ENCODE measurements around the gene KIF1B. TPM values are rescaled to one million over a fixed set of nuclear protein-coding genes. Genes with fewer than 3 reads are reported as not detected.
A peak's percentile ranks its signal among the peaks of the same experiment; 100 is the strongest.

KIF1B gene
- total RNA-seq, 1 donor from 2014 or later, result 113 TPM

DNA sequence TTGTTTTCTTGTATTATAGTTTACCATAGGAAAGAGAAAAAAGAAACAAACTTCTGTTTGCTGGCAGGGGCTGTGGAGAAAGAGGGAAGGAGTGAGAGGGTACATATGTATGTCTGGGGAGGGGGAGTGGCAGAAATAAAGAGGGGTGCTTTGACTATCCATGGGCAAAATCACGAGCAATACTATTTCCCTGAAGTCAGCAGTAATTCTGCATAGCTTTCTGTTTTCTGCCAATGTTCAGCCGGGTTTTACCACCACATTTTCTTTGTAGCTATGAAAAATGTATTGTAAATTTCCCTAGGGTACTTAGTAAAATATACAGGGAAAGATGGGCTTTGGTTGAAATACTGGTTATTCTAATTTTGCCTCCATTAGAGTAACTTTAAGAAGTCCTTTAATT, 143.3 kb downstream of the KIF1B start:
- peak overlapping the region; percentile 90 for H3K27ac Mint-ChIP-seq (ENCODE audit: unreplicated experiment)
- no peak overlapping the region for H3K4me3 Mint-ChIP-seq

DNA sequence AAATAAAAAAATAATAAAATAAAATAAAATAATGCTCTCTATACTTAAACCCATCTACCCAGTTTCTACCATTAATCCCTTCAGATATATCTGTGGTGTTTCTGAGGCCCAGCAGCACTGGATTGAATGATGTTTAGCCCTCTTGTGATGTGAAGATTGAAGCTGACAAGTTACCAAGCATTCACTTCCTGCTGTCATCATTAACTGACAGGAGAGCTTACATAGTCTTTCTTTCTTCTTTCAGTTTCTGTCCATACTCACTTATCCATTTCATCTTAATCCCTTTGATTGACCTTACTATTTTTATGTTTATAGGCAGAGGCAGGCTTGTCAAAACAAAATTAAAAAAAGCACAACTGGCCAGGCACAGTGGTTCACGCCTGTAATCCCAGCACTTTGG, 149.7 kb downstream of the KIF1B start:
- Mint-ChIP-seq H3K36me3 (ENCODE audit: low read depth) (peaks cover 18% of the 10 kb centered on the region), H3K4me3 (no peak overlapping the region), H3K27ac (ENCODE audit: unreplicated experiment) (no peak overlapping the region), H3K9me3 (no peaks in the 10 kb centered on the region), H3K27me3 (ENCODE audit: low read depth) (no peaks in the 10 kb centered on the region), H3K4me1 (no peaks in the 10 kb centered on the region)
- TF ChIP-seq, protein P1, sequence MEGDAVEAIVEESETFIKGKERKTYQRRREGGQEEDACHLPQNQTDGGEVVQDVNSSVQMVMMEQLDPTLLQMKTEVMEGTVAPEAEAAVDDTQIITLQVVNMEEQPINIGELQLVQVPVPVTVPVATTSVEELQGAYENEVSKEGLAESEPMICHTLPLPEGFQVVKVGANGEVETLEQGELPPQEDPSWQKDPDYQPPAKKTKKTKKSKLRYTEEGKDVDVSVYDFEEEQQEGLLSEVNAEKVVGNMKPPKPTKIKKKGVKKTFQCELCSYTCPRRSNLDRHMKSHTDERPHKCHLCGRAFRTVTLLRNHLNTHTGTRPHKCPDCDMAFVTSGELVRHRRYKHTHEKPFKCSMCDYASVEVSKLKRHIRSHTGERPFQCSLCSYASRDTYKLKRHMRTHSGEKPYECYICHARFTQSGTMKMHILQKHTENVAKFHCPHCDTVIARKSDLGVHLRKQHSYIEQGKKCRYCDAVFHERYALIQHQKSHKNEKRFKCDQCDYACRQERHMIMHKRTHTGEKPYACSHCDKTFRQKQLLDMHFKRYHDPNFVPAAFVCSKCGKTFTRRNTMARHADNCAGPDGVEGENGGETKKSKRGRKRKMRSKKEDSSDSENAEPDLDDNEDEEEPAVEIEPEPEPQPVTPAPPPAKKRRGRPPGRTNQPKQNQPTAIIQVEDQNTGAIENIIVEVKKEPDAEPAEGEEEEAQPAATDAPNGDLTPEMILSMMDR (conservative IDR thresholded peaks at IDR 0.05), result no peak
- no peak for DNase-seq (ENCODE audit: low read depth, low spot score)

More for the DNA sequence above, 143.3 kb downstream of the KIF1B start:
- peaks cover 2% of the 10 kb centered on the region for H3K36me3 Mint-ChIP-seq (ENCODE audit: low read depth)
- H3K4me1 Mint-ChIP-seq, result peaks cover 4% of the 10 kb centered on the region
- TF ChIP-seq, protein P1 (conservative IDR thresholded peaks at IDR 0.05), result no peak
- H3K9me3 Mint-ChIP-seq, result no peaks in the 10 kb centered on the region
- DNase-seq (ENCODE audit: low read depth, low spot score), result no peak
- H3K27me3 Mint-ChIP-seq (ENCODE audit: low read depth), result no peaks in the 10 kb centered on the region

DNA sequence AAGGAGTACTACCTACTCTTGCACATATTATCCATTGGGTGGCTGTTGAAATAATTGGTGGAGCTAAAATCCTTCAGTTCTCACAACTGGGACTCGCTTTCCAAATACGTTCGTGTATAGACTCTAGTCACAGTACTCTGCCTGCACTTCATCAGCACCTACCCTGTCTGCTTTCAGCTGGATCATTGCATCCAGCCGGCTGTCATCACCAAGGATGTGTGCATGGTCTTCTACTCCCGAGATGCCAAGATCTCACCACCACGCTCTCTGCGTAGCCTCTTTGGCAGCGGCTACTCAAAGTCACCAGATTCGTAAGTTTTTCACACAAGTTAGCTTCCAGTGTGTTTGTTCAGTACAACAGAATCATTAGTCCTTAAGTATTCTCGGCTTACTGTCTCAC, 151.1 kb downstream of the KIF1B start:
- no peaks in the 10 kb centered on the region for H3K27me3 Mint-ChIP-seq (ENCODE audit: low read depth)
- H3K27ac Mint-ChIP-seq (ENCODE audit: unreplicated experiment), result no peak overlapping the region
- H3K36me3 Mint-ChIP-seq (ENCODE audit: low read depth), result peaks cover 22% of the 10 kb centered on the region

GRCh38 chr1:10368194-10368593, 157.8 kb downstream of the KIF1B start:
- DNase-seq (ENCODE audit: low read depth, low spot score), result no peak
- Mint-ChIP-seq H3K4me3 (no peak overlapping the region), H3K36me3 (ENCODE audit: low read depth) (peaks cover 14% of the 10 kb centered on the region), H3K27me3 (ENCODE audit: low read depth) (no peaks in the 10 kb centered on the region), H3K4me1 (no peaks in the 10 kb centered on the region), H3K27ac (ENCODE audit: unreplicated experiment) (no peak overlapping the region), H3K9me3 (no peaks in the 10 kb centered on the region)
- TF ChIP-seq, protein P1 (conservative IDR thresholded peaks at IDR 0.05), result no peak

More for the DNA sequence above, 151.1 kb downstream of the KIF1B start:
- no peaks in the 10 kb centered on the region for H3K9me3 Mint-ChIP-seq
- no peak for DNase-seq (ENCODE audit: low read depth, low spot score)
- no peak overlapping the region for H3K4me3 Mint-ChIP-seq
- TF ChIP-seq, protein P1 (conservative IDR thresholded peaks at IDR 0.05), result no peak
- H3K4me1 Mint-ChIP-seq, result no peaks in the 10 kb centered on the region

- no peak for DNase-seq (ENCODE audit: low read depth, low spot score)
- Mint-ChIP-seq H3K36me3 (ENCODE audit: low read depth) (peaks cover 6% of the 10 kb centered on the region), H3K27me3 (ENCODE audit: low read depth) (no peaks in the 10 kb centered on the region), H3K9me3 (no peaks in the 10 kb centered on the region), H3K4me1 (peaks cover 5% of the 10 kb centered on the region), H3K27ac (ENCODE audit: unreplicated experiment) (no peak overlapping the region), H3K4me3 (no peak overlapping the region)
- TF ChIP-seq, protein P1 (conservative IDR thresholded peaks at IDR 0.05), result no peak
Observed at GRCh38 chr1:10374442-10374860, 164.1 kb downstream of the KIF1B start.

All from neural crest cell (in vitro differentiated cells).